NT2/D1 (cell line): ENCODE results near the gene MVD.

ENCODE experiments used
- DNase-seq: peaks from one replicate; pipeline ENCODE4 v3.0.0-alpha.2; 2011; ENCODE audit warnings: low read depth, low spot score
- H3K27me3 ChIP-seq: 2 replicates; pipeline ENCODE4 v1.6.0; 2011; ENCODE audit warnings: mild to moderate bottlenecking; ENCODE audit not compliant: insufficient read length, insufficient read depth
- H3K36me3 ChIP-seq: 2 replicates; pipeline ENCODE4 v1.6.1; 2011; ENCODE audit warnings: mild to moderate bottlenecking, low read length, mixed read lengths; ENCODE audit not compliant: insufficient read depth, insufficient read length
- H3K4me1 ChIP-seq: 2 replicates; pipeline ENCODE4 v1.5.1; 2011; ENCODE audit not compliant: insufficient read depth, insufficient read length
- H3K4me3 ChIP-seq: 2 replicates; pipeline ENCODE4 v1.5.1; 2011; ENCODE audit warnings: low read depth; ENCODE audit not compliant: insufficient read length
- H3K9ac ChIP-seq: 2 replicates; pipeline ENCODE4 v1.6.0; 2011; ENCODE audit warnings: low read depth; ENCODE audit not compliant: insufficient read length
- H3K9me3 ChIP-seq: 2 replicates; pipeline ENCODE4 v1.5.1; 2011; ENCODE audit warnings: mild to moderate bottlenecking, low read length; ENCODE audit not compliant: insufficient read depth
- SUZ12 ChIP-seq: IDR thresholded peaks from 2 replicates; pipeline ENCODE4 v1.6.1; 2011; ENCODE audit not compliant: insufficient read length, insufficient read depth; ENCODE audit errors: extremely low read depth
- YY1 ChIP-seq: IDR thresholded peaks from 2 replicates; pipeline ENCODE4 v1.6.1; 2011; ENCODE audit not compliant: insufficient read length, insufficient read depth
- ZNF274 ChIP-seq: IDR thresholded peaks from 2 replicates; pipeline ENCODE4 v1.6.1; 2011; ENCODE audit warnings: mild to moderate bottlenecking, low read depth, low read length

Gene MVD

DNA sequence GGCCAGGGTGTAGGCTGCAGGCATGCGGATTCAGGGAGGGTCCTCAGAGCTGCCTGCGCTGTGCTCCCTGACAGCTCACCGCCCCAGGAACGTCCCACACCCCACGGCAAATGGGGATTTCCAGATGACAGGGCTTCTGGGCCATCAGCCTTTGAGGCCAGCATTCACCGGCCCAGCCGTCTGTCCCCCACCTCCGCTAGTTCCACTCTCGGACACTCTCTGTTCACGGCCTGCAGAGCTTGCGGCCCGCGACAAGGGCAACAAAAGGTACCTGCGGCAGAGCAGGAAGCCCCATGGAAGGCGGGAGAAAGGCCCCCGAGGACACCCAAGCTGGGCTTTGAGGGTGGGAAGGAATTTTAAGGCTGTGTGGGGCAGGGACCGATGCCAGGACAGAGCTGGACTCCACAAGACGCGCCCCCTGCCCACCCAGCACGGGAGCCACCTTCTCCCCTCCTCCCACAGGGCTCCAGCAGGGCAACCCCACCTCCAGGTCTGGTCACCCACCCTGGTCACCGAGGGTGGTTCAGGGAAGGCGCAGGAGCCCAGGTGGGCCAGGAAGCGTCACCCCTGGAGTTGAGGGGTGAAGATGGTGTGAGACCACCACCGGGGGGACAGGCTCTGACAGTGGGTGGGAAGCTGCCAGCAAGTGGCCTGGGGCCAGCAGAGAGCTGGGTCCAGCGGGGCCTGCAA, 6.5 kb downstream of the MVD start:
- DNase-seq: no peak
- Histone ChIP-seq H3K4me1 (peaks cover 14% of the 10 kb centered on the region), H3K9me3 (no peaks in the 10 kb centered on the region), H3K27me3 (no peaks in the 10 kb centered on the region), H3K9ac (no peak overlapping the region), H3K36me3 (peaks cover 78% of the 10 kb centered on the region), H3K4me3 (no peak overlapping the region)
- TF ChIP-seq ZNF274 (no peak), YY1 (no peak), SUZ12 (no peak)

DNA sequence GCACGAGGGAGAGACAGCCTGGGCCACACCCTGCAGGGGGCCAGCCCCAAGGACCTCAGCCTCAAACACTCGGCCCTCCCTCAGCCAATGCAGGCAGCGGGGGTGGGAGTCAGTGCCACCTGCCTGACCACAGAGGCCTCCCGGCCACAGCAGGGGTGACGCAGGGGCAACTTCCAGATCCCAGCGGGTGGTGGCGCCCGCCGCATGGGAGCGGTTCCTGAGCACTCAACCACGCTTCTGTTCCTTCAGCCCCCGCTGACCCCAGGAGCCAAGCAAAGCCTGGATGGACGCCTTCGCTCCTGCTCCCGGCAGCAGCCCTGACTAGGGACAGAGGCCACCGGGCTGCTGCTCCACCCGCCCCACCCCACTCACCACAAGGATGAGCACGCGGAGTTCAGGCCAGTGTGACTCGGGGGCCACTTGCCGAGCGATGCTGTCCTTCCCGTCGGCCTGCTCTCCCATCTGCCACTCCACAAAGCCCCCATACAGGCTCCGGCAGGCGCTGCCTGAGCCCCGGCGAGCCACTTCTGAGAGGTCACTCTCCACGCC, 7.1 kb downstream of the MVD start:
- TF ChIP-seq YY1: no peak
- TF ChIP-seq SUZ12: no peak
- no peak for TF ChIP-seq ZNF274
- H3K9ac ChIP-seq: no peak overlapping the region
- peaks cover 18% of the 10 kb centered on the region for H3K4me1 ChIP-seq
- no peak overlapping the region for H3K4me3 ChIP-seq
- no peak for DNase-seq
- H3K36me3 ChIP-seq: peaks cover 77% of the 10 kb centered on the region
- H3K9me3 ChIP-seq: no peaks in the 10 kb centered on the region
- no peaks in the 10 kb centered on the region for H3K27me3 ChIP-seq

DNA sequence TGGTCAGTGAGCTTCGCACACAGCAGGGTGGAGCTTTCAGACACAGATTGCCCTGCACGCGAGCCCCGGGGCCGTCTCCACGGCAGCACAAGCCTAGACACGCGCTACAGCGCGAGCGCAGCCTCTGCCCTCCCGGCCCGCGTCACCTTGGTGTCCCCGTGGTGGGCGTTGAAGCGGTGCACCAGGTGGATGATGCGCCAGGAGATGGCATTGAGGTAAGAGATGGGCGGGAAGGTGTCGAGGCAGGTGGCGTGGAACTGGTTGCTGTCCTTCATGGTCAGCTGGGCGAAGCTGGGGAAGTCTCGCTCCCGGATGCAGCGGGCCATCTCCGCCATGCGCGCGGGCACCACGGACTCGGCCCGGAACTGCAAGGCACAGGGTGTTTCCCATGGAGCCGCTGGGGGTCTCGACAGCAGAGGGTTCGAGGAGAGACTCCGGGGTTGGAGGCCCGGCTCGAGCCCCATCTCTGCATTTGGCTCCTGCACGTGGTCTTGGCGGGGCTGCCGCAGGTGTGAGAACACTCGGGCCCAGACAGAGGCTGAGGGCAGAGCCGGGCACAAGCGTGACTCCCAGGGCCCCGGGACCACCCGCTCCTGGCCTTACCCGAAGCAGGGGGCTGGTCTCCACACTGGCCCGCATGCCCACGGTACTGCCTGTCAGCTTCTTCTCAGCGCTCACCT, 7.7 kb downstream of the MVD start:
- H3K4me1 ChIP-seq: peaks cover 18% of the 10 kb centered on the region
- no peak overlapping the region for H3K4me3 ChIP-seq
- no peak for TF ChIP-seq ZNF274
- TF ChIP-seq SUZ12: no peak
- no peak for TF ChIP-seq YY1
- no peaks in the 10 kb centered on the region for H3K27me3 ChIP-seq
- peaks cover 76% of the 10 kb centered on the region for H3K36me3 ChIP-seq
- H3K9ac ChIP-seq: no peak overlapping the region
- no peaks in the 10 kb centered on the region for H3K9me3 ChIP-seq
- no peak for DNase-seq

DNA sequence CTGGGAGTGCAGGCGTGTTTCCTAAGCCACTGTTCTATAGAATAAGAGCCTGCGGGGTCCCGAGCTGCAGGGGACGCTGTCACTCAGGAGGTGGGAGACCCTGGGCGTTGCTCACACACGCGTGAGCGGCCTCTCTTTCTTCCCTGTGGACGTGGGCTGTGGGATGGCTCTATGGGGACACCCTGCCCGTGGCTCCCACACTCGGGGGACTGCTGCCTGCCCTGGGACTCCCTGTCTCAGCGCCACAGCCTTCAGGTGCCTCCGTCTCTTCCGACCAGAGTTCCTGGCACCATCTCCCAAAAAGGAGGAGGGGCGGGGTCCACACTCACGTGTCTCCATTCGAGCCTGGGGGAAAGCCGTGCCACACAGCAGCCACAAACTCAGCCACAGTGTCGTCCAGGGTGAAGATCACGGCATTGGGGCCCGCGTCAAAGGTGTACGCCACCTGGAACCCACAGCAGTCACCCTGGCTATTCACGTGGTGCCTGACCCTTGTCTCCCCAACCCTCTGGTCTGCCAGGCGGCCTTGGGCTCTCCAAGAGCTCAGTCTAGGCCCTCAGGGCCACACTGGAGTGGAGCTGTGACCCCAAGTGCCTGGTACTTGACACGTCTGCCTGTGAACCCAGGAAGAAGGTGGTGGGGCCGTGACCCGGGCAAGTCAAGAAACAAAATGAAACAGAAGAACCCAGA, 8.4 kb downstream of the MVD start:
- Histone ChIP-seq H3K4me3 (no peak overlapping the region), H3K9ac (no peak overlapping the region), H3K36me3 (peaks cover 73% of the 10 kb centered on the region), H3K9me3 (no peaks in the 10 kb centered on the region), H3K4me1 (peaks cover 20% of the 10 kb centered on the region), H3K27me3 (no peaks in the 10 kb centered on the region)
- no peak for DNase-seq
- no peak for TF ChIP-seq YY1
- no peak for TF ChIP-seq ZNF274

DNA sequence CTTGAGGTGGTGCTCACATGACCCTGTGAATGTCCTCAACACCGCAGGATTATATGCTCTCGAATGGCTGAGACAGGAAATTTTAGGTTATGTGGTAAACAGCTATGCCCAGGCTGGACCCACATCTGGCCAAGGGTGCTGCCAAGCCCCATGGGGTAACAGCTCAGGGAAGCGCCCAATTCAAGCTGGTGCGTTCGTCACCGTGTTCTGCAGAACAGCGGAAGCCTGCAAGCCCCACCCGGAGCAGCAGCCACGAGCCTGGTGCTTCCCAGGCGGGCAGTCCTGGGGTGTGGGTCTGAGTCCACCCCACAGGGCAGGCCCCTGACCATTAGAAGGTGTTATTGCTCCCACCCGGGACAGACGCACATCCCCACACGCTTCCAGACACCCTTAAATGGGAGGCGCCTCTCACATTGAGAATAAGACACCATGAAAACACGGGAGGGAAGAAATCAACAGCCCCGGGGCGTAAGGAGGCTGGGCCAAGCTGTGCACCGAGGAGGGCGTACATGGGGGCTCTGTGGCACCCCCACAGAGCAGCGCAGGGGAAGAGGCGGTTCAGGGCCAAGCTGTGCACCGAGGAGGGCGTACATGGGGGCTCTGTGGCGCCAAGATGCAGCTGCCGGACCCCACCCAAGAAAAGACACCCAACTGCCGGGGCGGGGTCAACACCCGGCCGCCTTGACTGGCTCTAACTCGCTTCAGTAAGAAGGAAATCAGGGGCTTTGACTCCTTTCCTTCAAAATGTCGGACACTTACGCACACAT, 9.1 kb downstream of the MVD start:
- peaks cover 18% of the 10 kb centered on the region for H3K4me1 ChIP-seq
- peaks cover 76% of the 10 kb centered on the region for H3K36me3 ChIP-seq
- no peaks in the 10 kb centered on the region for H3K9me3 ChIP-seq
- H3K9ac ChIP-seq: no peak overlapping the region
- TF ChIP-seq SUZ12: no peak
- TF ChIP-seq YY1: no peak
- TF ChIP-seq ZNF274: no peak
- no peak overlapping the region for H3K4me3 ChIP-seq
- no peak for DNase-seq
- no peaks in the 10 kb centered on the region for H3K27me3 ChIP-seq

DNA sequence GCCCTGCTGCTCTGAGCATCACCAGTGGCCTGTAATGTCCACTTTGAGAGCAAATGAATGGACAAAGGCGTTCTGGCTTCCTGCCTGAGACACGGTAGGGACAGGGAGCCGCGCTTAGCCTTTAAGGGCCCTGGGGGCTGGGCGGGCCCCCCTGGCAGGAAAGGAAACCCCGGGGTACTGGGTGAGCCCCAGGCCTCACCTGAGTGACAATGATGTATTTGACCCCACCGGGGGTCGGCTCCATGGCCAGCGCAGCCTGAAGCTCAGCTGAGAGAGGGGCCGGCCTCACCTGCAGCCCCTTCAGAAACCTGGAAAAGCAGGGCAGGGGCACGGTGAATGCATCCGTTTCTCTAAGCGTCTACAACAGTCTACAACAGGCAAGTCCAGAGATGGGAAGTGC, 9.8 kb downstream of the MVD start:
- TF ChIP-seq SUZ12 (no peak), ZNF274 (no peak), YY1 (no peak)
- Histone ChIP-seq H3K27me3 (no peaks in the 10 kb centered on the region), H3K4me3 (no peak overlapping the region), H3K9me3 (no peaks in the 10 kb centered on the region), H3K36me3 (peaks cover 74% of the 10 kb centered on the region), H3K9ac (no peak overlapping the region), H3K4me1 (peaks cover 18% of the 10 kb centered on the region)
- no peak for DNase-seq

DNA sequence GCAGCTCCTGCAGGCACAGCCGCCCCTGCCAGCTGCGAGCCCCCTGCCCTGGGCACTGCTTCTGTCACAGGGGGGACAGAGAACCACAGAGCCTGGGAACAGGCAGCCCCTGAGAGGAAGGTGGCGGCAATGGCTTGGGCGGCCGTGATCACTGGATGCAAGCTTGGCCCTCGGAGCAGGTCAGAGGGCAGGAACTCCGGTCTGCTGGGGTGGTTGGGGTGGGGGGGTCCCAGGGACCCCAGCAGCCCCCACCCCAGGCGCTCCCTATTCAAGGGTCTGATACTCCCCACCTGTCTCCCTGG, 10.2 kb downstream of the MVD start:
- H3K9ac ChIP-seq: no peak overlapping the region
- H3K36me3 ChIP-seq: peaks cover 74% of the 10 kb centered on the region
- no peaks in the 10 kb centered on the region for H3K27me3 ChIP-seq
- no peaks in the 10 kb centered on the region for H3K9me3 ChIP-seq
- no peak overlapping the region for H3K4me3 ChIP-seq
- peaks cover 21% of the 10 kb centered on the region for H3K4me1 ChIP-seq
- DNase-seq: no peak
- TF ChIP-seq ZNF274: no peak
